ENCODE data around the gene PRRT4. TPM values are rescaled to one million over a fixed set of nuclear protein-coding genes. Genes with fewer than 3 reads are reported as not detected.

Gene PRRT4
- total RNA-seq, 1 experiment from 2014 or later: 0.26 TPM

GRCh38 chr7:128365432-128365831, 3.9 kb upstream of the PRRT4 start:
- no peak for TF ChIP-seq EZH2 (IDR thresholded peaks at IDR 0.05; ENCODE audit: low read depth)
- TF ChIP-seq, protein P1, sequence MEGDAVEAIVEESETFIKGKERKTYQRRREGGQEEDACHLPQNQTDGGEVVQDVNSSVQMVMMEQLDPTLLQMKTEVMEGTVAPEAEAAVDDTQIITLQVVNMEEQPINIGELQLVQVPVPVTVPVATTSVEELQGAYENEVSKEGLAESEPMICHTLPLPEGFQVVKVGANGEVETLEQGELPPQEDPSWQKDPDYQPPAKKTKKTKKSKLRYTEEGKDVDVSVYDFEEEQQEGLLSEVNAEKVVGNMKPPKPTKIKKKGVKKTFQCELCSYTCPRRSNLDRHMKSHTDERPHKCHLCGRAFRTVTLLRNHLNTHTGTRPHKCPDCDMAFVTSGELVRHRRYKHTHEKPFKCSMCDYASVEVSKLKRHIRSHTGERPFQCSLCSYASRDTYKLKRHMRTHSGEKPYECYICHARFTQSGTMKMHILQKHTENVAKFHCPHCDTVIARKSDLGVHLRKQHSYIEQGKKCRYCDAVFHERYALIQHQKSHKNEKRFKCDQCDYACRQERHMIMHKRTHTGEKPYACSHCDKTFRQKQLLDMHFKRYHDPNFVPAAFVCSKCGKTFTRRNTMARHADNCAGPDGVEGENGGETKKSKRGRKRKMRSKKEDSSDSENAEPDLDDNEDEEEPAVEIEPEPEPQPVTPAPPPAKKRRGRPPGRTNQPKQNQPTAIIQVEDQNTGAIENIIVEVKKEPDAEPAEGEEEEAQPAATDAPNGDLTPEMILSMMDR (conservative IDR thresholded peaks at IDR 0.05): no peak
- no peaks in the 10 kb centered on the region for H3K9me2 ChIP-seq (ENCODE audit: insufficient read depth)
- intact Hi-C loops (cut with micrococcal nuclease; ENCODE audit: unreplicated experiment): no loop called here
- H3K4me1 ChIP-seq (replicated peaks; ENCODE audit: insufficient read depth): peaks cover 8% of the 10 kb centered on the region; the same call in 1 of the 2 replicates
- CTCF ChIA-PET: no interaction called here
- H4K20me1 ChIP-seq (ENCODE audit: insufficient read depth): no peaks in the 10 kb centered on the region
- no peak overlapping the region for H3K27ac ChIP-seq
- H3K27me3 ChIP-seq (ENCODE audit: insufficient read depth, low read depth): peaks cover 10% of the 10 kb centered on the region; the same call in 1 of the 2 replicates
- H3K9me3 ChIP-seq (ENCODE audit: insufficient read depth, low read depth): no peaks in the 10 kb centered on the region
- no peak overlapping the region for H3K4me3 ChIP-seq
- DNase-seq: no peak
- no TSS peak for BruUV-seq (replicated peaks)
- H2AFZ ChIP-seq: no peak overlapping the region
- POLR2A ChIA-PET (ENCODE audit: unreplicated experiment): no interaction called here
- no peaks in the 10 kb centered on the region for H3K79me2 ChIP-seq (ENCODE audit: low read depth)
- no peak overlapping the region for H3K4me2 ChIP-seq
- H3K36me3 ChIP-seq (ENCODE audit: low read depth): no peaks in the 10 kb centered on the region
- no peaks in the 10 kb centered on the region for H3F3A ChIP-seq (ENCODE audit: insufficient read depth, low read depth)

DNA sequence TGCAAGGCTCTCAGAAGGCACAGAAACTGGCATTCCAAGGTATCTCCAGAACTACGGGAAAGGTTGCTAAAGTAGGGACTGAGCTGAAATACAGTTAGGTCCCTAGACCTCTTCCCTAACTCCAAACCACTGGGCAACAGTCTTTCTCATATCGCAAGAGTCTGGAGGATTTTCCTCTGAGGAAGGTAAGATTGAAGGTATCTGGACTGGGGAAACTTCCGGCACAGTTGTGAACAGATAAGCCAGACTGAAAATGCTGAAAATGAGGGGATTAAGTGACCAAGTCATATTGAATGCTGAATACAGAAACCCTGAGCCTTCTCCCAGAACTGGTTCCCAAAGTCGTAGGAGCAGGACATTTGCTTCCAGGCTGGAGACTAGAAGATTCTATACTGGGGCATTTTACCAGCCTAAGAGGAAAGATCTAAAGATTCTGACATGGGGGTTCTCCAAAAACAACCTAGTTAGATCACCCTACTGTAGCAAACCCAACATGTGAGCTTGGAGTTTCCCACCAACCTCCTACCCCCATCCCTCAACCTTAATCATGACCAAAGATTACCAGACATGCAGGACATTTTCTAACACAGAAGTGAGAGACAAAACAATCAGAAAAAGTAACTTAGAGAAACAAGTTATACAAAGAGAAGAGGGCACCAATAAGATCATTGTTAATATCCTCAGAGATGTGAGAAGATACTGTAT, 2.8 kb upstream of the PRRT4 start:
- no peaks in the 10 kb centered on the region for H4K20me1 ChIP-seq (ENCODE audit: insufficient read depth)
- DNase-seq: no peak
- no peak overlapping the region for H3K4me2 ChIP-seq
- no peak overlapping the region for H3K27ac ChIP-seq
- H2AFZ ChIP-seq: no peak overlapping the region
- POLR2A ChIA-PET (ENCODE audit: unreplicated experiment): no interaction called here
- H3F3A ChIP-seq (ENCODE audit: insufficient read depth, low read depth): no peaks in the 10 kb centered on the region
- peaks cover 10% of the 10 kb centered on the region; the same call in 1 of the 2 replicates for H3K27me3 ChIP-seq (ENCODE audit: insufficient read depth, low read depth)
- no peaks in the 10 kb centered on the region for H3K79me2 ChIP-seq (ENCODE audit: low read depth)
- no peaks in the 10 kb centered on the region for H3K9me3 ChIP-seq (ENCODE audit: insufficient read depth, low read depth)
- H3K4me1 ChIP-seq (replicated peaks; ENCODE audit: insufficient read depth): peaks cover 8% of the 10 kb centered on the region; the same call in 1 of the 2 replicates
- no peaks in the 10 kb centered on the region for H3K36me3 ChIP-seq (ENCODE audit: low read depth)
- no peaks in the 10 kb centered on the region for H3K9me2 ChIP-seq (ENCODE audit: insufficient read depth)
- BruUV-seq (replicated peaks): no TSS peak
- CTCF ChIA-PET: no interaction called here
- H3K4me3 ChIP-seq: no peak overlapping the region
- intact Hi-C loops (cut with micrococcal nuclease; ENCODE audit: unreplicated experiment): no loop called here
- TF ChIP-seq, protein P1 (conservative IDR thresholded peaks at IDR 0.05): no peak
- no peak for TF ChIP-seq EZH2 (IDR thresholded peaks at IDR 0.05; ENCODE audit: low read depth)

DNA sequence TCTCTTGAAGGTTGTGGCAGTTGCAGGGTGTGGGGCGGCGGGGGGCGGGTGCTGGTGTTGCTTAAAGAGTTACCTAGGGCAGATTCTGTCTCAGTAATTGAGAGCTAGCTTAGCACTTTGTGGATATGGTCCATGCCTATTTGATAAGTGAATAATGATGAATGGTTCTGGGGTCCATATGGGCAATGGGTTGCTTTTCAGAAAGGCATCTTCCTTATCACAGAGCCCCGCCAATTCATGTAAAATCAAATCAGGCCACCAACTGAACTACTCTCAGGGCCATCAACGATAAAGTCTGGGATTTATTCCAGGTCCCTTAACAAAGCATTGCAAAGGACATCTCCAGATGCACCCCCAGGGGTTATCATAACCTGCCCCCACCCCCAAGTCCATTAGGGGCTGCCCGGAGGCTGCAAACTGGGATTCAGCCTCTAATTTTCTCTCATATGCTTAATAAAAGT, 1.8 kb upstream of the PRRT4 start:
- no peak overlapping the region for H3K27ac ChIP-seq
- H3K36me3 ChIP-seq (ENCODE audit: low read depth): 0 out of 2 replicates have a peak, but pooled peaks cover 3% of the 10 kb centered on the region
- no peaks in the 10 kb centered on the region for H3K79me2 ChIP-seq (ENCODE audit: low read depth)
- peaks cover 11% of the 10 kb centered on the region for H3K4me1 ChIP-seq (replicated peaks; ENCODE audit: insufficient read depth)
- no peaks in the 10 kb centered on the region for H3F3A ChIP-seq (ENCODE audit: insufficient read depth, low read depth)
- no TSS peak for BruUV-seq (replicated peaks)
- no peak overlapping the region for H2AFZ ChIP-seq
- no peaks in the 10 kb centered on the region for H3K9me3 ChIP-seq (ENCODE audit: insufficient read depth, low read depth)
- no peaks in the 10 kb centered on the region for H4K20me1 ChIP-seq (ENCODE audit: insufficient read depth)
- no peak overlapping the region for H3K4me3 ChIP-seq
- CTCF ChIA-PET: interaction anchor here (1.1 kb wide), 1 partner anchor 19 kb away, joined by 4 read pairs; no protein-coding TSS in a partner anchor
- TF ChIP-seq, protein P1 (conservative IDR thresholded peaks at IDR 0.05): no peak
- H3K27me3 ChIP-seq (ENCODE audit: insufficient read depth, low read depth): peaks cover 10% of the 10 kb centered on the region; the same call in 1 of the 2 replicates
- H3K9me2 ChIP-seq (ENCODE audit: insufficient read depth): no peaks in the 10 kb centered on the region
- no peak for DNase-seq
- intact Hi-C loops (cut with micrococcal nuclease; ENCODE audit: unreplicated experiment): no loop called here
- no peak overlapping the region for H3K4me2 ChIP-seq
- POLR2A ChIA-PET (ENCODE audit: unreplicated experiment): no interaction called here

Data from PC-9 (cell line).